Measurements from ENCODE around the gene TTYH2.
"Not testable (repeated sequence)": the region's sequence is repeated elsewhere in the genome, so short reads cannot be mapped to it uniquely, and the experiment has no call there.

The TTYH2 gene

GRCh38 chr17:74239172-74239571 is 25.8 kb downstream of the TTYH2 start:
- DNase-seq = no peak

DNA sequence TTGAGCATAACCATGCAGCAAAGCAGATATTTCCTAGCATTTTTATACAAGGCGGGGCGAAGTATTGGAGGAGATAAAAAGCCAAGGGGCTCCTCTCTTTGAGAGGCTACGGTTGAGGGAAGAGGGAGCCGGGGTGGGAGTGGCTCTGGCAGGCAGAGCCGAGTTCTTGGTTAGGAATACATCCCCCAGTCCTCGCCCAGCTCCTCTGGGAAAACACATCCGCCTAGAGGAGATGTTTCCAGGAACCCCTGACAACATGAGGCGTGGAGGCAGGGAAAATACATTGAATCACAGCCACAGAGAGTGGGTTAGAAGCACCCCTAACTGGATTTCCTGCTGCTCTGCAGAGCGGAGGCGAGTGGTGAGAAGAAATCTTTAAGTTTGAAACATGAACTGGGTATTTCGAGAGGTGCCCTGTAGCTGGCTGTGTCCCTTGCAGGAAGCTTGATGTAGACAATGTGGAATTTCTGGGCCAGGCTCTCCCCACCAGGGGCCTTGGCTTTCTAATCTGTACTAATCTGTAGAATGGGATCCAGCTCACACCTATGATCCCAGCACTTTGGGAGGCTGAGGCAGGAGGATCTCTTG is 27.3 kb downstream of the TTYH2 start:
- no peak for DNase-seq

GRCh38 chr17:74241431-74241830 is 28.1 kb downstream of the TTYH2 start:
- no peak for DNase-seq

GRCh38 chr17:74241847-74242246 is 28.5 kb downstream of the TTYH2 start:
- DNase-seq = no peak

- no peak for DNase-seq
Measured at GRCh38 chr17:74243013-74243755, 29.8 kb downstream of the TTYH2 start.

GRCh38 chr17:74244128-74244527 is 30.8 kb downstream of the TTYH2 start:
- DNase-seq = no peak

DNA sequence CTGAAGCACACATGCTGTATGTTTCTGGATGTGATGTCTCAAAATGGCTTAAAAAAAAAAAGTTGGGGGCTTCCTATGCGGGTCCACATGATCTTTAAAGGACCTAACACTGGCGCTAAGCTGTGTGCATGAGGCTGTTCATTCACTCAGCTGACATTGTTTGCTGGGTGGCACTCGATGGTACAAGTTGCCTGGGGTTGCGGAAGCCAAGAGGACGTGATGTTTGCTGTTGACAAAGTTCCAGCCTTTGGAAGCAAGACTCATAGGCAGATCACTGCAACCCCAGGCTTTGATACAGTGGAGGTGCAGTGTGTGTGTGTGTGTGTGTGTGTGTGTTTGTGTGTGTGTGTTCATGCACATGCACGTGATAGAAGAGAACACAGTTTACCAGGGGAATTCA is 31.2 kb downstream of the TTYH2 start:
- no peak for DNase-seq

GRCh38 chr17:74245145-74245831 is 31.9 kb downstream of the TTYH2 start:
- no peak for DNase-seq

DNA sequence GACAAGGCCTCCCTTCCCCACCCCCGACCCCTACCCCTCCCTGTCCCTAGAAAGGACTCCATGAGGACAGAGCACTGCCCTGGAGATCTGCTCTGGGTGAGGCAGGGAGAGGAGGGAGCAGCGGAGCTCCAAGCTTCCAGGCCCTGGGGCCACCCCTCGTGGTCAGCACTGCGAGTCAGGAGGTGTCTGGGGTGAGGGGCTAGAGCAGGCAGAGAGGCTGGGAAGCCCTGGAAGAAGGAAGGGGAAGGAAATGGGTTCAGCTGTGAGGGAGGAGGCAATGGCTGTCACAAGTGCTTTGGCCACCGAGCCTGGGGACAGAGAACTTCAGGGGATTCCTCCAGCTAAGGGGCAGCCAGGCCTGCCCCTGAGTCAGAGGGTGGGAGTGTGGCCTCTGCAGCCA is 32.5 kb downstream of the TTYH2 start:
- no peak for DNase-seq

DNA sequence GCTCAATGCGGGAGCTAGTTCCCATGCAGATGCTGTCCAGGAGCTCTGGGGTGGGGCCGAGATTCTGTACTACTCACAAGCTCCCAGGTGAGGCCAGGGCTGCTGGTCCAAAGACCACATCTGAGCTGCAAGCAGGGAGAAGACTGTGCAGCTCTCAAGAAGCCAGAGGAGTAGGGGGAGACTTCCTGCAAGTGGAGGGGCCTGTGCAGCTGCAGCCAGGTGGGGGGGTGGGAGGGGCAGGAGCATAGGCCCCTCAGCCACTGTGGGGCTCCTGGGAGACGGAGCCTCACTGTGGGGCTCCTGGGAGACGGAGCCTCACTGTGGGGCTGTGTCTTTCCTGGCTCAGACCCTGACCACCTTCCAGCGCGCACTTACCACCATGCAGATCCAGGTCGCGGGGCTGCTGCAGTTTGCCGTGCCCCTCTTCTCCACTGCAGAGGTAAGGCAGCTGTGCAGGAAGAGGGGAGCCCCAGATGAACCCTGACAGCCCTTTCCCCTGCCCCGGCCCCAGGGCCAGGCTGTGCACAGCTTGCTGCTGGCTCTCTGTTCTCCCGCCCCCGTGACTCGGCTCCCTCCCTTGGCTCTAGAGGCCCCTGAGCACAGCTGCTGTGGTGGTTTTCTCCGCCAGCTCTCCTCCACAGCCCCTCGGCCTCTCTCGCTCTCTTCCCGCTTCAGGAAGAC is 36.4 kb downstream of the TTYH2 start:
- DNase-seq = no peak

GRCh38 chr17:74250324-74250995 is 37.1 kb downstream of the TTYH2 start:
- no peak for DNase-seq

DNA sequence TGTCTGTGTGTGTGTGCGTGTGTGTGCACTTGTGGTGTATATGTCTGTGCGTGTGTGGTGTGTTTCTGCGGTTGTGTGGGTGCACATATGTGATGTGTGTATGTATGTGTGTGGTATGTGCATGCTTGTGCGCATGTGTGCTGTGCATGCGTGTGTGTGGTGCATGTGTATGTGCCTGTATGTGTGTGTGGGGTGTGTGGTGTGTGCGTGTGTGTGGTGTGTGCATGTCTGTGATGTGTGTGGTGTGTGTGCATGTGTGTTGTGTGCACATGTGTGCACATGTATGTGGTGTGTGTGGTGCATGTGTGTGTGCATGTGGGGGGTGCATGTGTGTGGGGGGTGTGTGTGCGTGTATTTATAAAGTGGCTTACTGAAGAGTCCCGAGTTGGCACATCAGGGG is 37.7 kb downstream of the TTYH2 start:
- no peak for DNase-seq

GRCh38 chr17:74251569-74251968 is 38.2 kb downstream of the TTYH2 start:
- DNase-seq = no peak

DNA sequence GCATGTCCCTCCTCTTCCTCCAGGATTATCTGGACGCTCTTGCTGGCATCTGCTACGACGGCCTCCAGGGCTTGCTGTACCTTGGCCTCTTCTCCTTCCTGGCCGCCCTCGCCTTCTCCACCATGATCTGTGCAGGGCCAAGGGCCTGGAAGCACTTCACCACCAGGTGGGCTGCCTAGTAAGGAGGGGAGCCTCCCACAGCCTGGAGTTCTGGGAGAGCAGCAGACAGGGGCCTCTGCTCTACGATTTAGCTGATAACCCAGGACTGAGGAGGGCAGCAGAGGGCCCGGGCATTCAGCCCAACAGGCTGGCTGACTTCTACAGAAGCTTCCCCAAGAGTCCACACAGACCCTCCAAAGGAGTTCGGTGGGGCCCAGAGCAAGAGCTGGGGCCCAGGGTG is 38.8 kb downstream of the TTYH2 start:
- DNase-seq = no peak

GRCh38 chr17:74253036-74253435 is 39.7 kb downstream of the TTYH2 start:
- DNase-seq = no peak

GRCh38 chr17:74257311-74257710 is 43.9 kb downstream of the TTYH2 start:
- DNase-seq = no peak

GRCh38 chr17:74259667-74260524 is 46.5 kb downstream of the TTYH2 start:
- DNase-seq = no peak

DNA sequence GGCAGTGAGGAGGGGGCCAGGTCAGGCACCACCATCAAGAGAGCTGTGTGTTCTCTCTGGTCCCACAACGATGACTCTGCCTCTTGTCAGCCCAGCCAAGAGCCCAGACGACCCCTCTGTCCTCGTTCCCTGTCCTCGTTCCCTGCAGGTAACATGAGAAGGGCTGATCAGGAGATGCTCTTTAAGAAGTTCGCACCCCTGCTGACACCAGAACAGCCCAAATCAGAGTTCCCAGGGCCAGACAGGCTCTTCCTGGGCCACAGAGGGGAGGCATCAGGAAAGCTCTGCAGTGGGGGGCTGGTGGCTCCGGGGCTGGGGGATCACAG is 47.1 kb downstream of the TTYH2 start:
- DNase-seq = no peak

DNA sequence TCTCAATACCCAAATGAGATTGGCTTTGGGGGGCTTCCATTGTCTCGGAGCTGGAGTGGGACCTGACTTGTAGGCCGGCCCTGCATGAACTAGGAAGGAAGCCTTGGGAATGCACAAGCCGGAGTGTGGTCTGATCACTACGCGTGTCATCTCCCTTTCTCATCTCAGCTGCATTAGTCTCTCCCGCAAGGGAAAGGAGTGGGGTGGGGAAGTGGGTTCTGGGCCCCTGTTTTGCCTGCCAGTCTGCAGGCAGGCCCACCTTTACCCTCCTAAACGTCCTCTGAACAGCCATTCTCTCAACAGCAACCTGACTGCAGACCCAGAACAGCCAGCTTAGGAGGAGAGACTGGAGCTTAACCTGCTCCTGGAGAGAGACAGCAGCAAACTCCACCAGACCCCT is 49.2 kb downstream of the TTYH2 start:
- DNase-seq = no peak

DNA sequence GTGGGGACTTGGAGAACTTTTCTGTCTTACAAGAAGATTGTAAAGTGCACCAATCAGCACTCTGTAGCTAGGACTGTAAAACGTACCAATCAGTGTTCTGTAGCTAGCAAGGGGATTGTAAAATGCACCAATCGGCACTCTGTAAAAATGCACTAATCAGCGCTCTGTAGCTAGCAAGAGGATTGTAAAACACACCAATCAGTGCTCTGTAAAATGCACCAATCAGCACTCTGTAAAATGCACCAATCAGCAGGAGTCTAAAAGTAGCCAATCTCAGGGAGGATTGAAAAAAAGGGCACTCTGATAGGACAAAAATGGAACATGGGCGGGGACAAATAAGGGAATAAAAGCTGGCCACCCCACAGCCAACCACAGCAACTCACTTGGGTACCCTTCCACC is 53.7 kb downstream of the TTYH2 start:
- not testable (repeated sequence) for DNase-seq

- DNase-seq = no peak
Measured at GRCh38 chr17:74267579-74267978, 54.2 kb downstream of the TTYH2 start.

DNA sequence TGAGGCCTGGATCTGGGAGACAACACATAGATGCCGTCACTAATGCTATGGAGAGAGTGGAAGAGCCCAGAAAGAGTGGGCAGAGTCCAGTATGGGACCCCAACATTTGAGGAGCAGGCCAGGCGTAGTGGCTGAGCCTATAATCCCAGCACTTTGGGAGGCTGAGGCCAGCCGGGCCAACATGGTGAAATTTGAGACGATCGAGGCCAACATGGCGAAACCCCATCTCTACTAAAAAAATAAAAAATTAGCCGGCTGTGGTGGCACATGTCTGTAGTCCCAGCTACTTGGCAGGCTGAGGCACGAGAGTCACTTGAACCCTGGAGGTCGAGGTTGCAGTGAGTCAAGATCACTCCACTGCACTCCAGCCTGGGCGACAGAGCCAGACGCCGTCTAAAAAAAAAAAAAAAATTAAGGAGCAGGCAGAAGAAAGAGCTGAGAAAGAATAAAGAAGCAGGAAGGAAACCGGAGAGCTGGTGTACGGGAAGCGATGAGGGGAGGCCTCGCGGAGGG is 54.7 kb downstream of the TTYH2 start:
- no peak for DNase-seq

Measured in GF-D8 (cell line).